Mesenchymal stem cell (in vitro differentiated cells and primary cell): ENCODE results near the gene DTD2.

Experiments
- DNase-seq: peaks from one replicate; pipeline ENCODE4 v3.0.0-alpha.2; 2013
- H2AFZ ChIP-seq: one replicate; pipeline ENCODE4 v1.6.1; 2013; ENCODE audit warnings: low read depth, mild to moderate bottlenecking, control low read depth, inconsistent platforms, low read length, moderate library complexity
- H2AK5ac ChIP-seq: 2 replicates; pipeline ENCODE4 v1.6.1; 2013; ENCODE audit warnings: low read length, moderate library complexity, mild to moderate bottlenecking, inconsistent platforms; ENCODE audit not compliant: severe bottlenecking
- H2BK120ac ChIP-seq: one replicate; pipeline ENCODE4 v1.6.1; 2013; ENCODE audit warnings: low read depth, mild to moderate bottlenecking, inconsistent platforms, low read length, moderate library complexity
- H2BK12ac ChIP-seq, 2 experiments: one replicate each; pipeline ENCODE4 v1.6.1; 2013; ENCODE audit warnings: inconsistent platforms in 2 of 2, low read length in 2 of 2, mild to moderate bottlenecking in 2 of 2, moderate library complexity in 2 of 2, control low read depth in 1 of 2
- H2BK15ac ChIP-seq: one replicate; pipeline ENCODE4 v1.6.1; 2013; ENCODE audit warnings: mild to moderate bottlenecking, low read depth, inconsistent platforms; ENCODE audit not compliant: poor library complexity, severe bottlenecking
- H2BK5ac ChIP-seq: 2 replicates; pipeline ENCODE4 v1.6.1; 2013; ENCODE audit warnings: low read depth, mild to moderate bottlenecking, low read length, control low read depth, inconsistent platforms; ENCODE audit not compliant: poor library complexity, severe bottlenecking
- H3K14ac ChIP-seq, 2 experiments: one replicate each; pipeline ENCODE4 v1.6.1; 2013; ENCODE audit warnings: inconsistent platforms in 2 of 2, low read length in 2 of 2, control low read depth in 1 of 2, mild to moderate bottlenecking in 1 of 2, moderate library complexity in 1 of 2
- H3K18ac ChIP-seq, 2 experiments: one replicate each; pipeline ENCODE4 v1.6.1; 2013; ENCODE audit warnings: inconsistent platforms in 2 of 2, low read length in 2 of 2, control low read depth in 1 of 2, low read depth in 1 of 2, mild to moderate bottlenecking in 1 of 2
- H3K23ac ChIP-seq, 2 experiments: one replicate each; pipeline ENCODE4 v1.6.1; 2013; ENCODE audit warnings: inconsistent platforms in 2 of 2, low read length in 2 of 2, mild to moderate bottlenecking in 2 of 2, moderate library complexity in 2 of 2, control low read depth in 1 of 2
- H3K27ac ChIP-seq: 2 replicates; pipeline ENCODE4 v1.5.1; 2013; ENCODE audit warnings: mild to moderate bottlenecking, moderate library complexity, low read length, control low read depth, inconsistent platforms; ENCODE audit not compliant: poor library complexity, severe bottlenecking
- H3K27me3 ChIP-seq, 2 experiments: 2 replicates each; pipeline versions ENCODE4 v1.6.1 to v1.7.0; 2013; ENCODE audit warnings: low read length in 2 of 2, mild to moderate bottlenecking in 2 of 2, moderate library complexity in 2 of 2, control low read depth in 1 of 2, inconsistent platforms in 1 of 2; ENCODE audit not compliant: control insufficient read depth in 1 of 2, insufficient read depth in 1 of 2
- H3K36me3 ChIP-seq, 2 experiments: 2 replicates each; pipeline versions ENCODE4 v1.6.1 to v1.7.0; 2013; ENCODE audit warnings: low read length in 2 of 2, control low read depth in 1 of 2, inconsistent platforms in 1 of 2, low read depth in 1 of 2, mild to moderate bottlenecking in 1 of 2; ENCODE audit not compliant: insufficient read depth in 2 of 2, control insufficient read depth in 1 of 2
- H3K4ac ChIP-seq, 2 experiments: one replicate each; pipeline ENCODE4 v1.6.1; 2013; ENCODE audit warnings: inconsistent platforms in 2 of 2, low read length in 2 of 2, mild to moderate bottlenecking in 2 of 2, moderate library complexity in 2 of 2, control low read depth in 1 of 2, low read depth in 1 of 2
- H3K4me1 ChIP-seq: 2 replicates; pipeline ENCODE4 v1.6.1; 2013; ENCODE audit warnings: low read depth, low read length, control low read depth; ENCODE audit not compliant: control insufficient read depth, insufficient read depth
- H3K4me2 ChIP-seq: 2 replicates; pipeline ENCODE4 v1.6.1; 2013; ENCODE audit warnings: low read length, mild to moderate bottlenecking, inconsistent platforms; ENCODE audit not compliant: poor library complexity, severe bottlenecking
- H3K4me3 ChIP-seq, 2 experiments: 2 replicates each; pipeline versions ENCODE4 v1.5.1 to v1.7.0; 2013; ENCODE audit warnings: low read length in 2 of 2, mild to moderate bottlenecking in 2 of 2, control low read depth in 1 of 2, low read depth in 1 of 2; ENCODE audit not compliant: insufficient read depth in 1 of 2
- H3K79me1 ChIP-seq: replicated peaks from 2 replicates; pipeline ENCODE4 v1.6.1; 2013; ENCODE audit warnings: mild to moderate bottlenecking, control low read depth, low read length, inconsistent platforms; ENCODE audit not compliant: poor library complexity, severe bottlenecking
- H3K9ac ChIP-seq: 2 replicates; pipeline ENCODE4 v1.7.0; 2013; ENCODE audit warnings: mild to moderate bottlenecking, low read length, moderate library complexity
- H3K9me3 ChIP-seq: 2 replicates; pipeline ENCODE4 v1.7.0; 2013; ENCODE audit warnings: mild to moderate bottlenecking, low read length; ENCODE audit not compliant: control insufficient read depth
- H4K8ac ChIP-seq: one replicate; pipeline ENCODE4 v1.6.1; 2013; ENCODE audit warnings: inconsistent platforms, mild to moderate bottlenecking, low read length, moderate library complexity
- H4K91ac ChIP-seq: one replicate; pipeline ENCODE4 v1.6.1; 2013; ENCODE audit warnings: mild to moderate bottlenecking, low read length, inconsistent platforms
- WGBS: methylation state at CpG from one replicate; pipeline ENCODE4 v1.1.7; 2013; ENCODE audit warnings: mixed read lengths; 5-methylcytosine and 5-hydroxymethylcytosine counted together

The DTD2 gene

GRCh38 chr14:31457665-31458659, 656 bp upstream of the DTD2 start:
- Histone ChIP-seq H3K18ac (no peak overlapping the region), H2BK120ac (no peak overlapping the region), H3K36me3 (peaks cover 1 to 3% of the 10 kb centered on the region in 2 experiments), H4K91ac (no peak overlapping the region), H3K23ac (no peak overlapping the region), H2BK12ac (no peak overlapping the region), H4K8ac (no peak overlapping the region), H2AK5ac (no peak overlapping the region), H3K79me1 (peaks cover 4% of the 10 kb centered on the region), H2BK5ac (no peak overlapping the region), H3K9ac (peak overlapping the region; percentile 99), H3K9me3 (no peaks in the 10 kb centered on the region), H3K27ac (no peak overlapping the region), H3K4me1 (peaks cover 3% of the 10 kb centered on the region), H3K14ac (no peak overlapping the region), H3K4me2 (no peak overlapping the region), H2BK15ac (no peak overlapping the region), H3K27me3 (no peaks in the 10 kb centered on the region), H3K4me3 (peak overlapping the region in 1 of 2 experiments; percentile 98), H2AFZ (no peak overlapping the region), H3K4ac (no peak overlapping the region)
- WGBS = 80% methylated on average over 3 of the region's 11 CpGs
- DNase-seq = peak; percentile 35

- WGBS = no CpG with 5 or more reads among the region's 2 CpGs
- no peak overlapping the region for H2AFZ ChIP-seq
- H2BK5ac ChIP-seq = no peak overlapping the region
- H3K9ac ChIP-seq = peak overlapping the region; percentile 13
- no peak overlapping the region for H4K8ac ChIP-seq
- no peak overlapping the region for H2AK5ac ChIP-seq
- H3K4me3 ChIP-seq = no peak overlapping the region
- no peak overlapping the region for H2BK12ac ChIP-seq
- DNase-seq = peak; percentile 48
- H2BK120ac ChIP-seq = no peak overlapping the region
- no peak overlapping the region for H3K14ac ChIP-seq
- no peaks in the 10 kb centered on the region for H3K4me1 ChIP-seq
- no peak overlapping the region for H3K23ac ChIP-seq
- H3K4me2 ChIP-seq = no peak overlapping the region
- H2BK15ac ChIP-seq = no peak overlapping the region
- H4K91ac ChIP-seq = no peak overlapping the region
- peaks cover 4 to 50% of the 10 kb centered on the region in 2 experiments for H3K36me3 ChIP-seq
- no peaks in the 10 kb centered on the region for H3K27me3 ChIP-seq
- H3K79me1 ChIP-seq = peaks cover 4% of the 10 kb centered on the region
- no peak overlapping the region for H3K4ac ChIP-seq
- no peak overlapping the region for H3K18ac ChIP-seq
- no peak overlapping the region for H3K27ac ChIP-seq
- no peaks in the 10 kb centered on the region for H3K9me3 ChIP-seq
These were observed 7.2 kb downstream of the DTD2 start for GRCh38 chr14:31449971-31450610.

- no peak overlapping the region for H3K27ac ChIP-seq
- H4K8ac ChIP-seq = no peak overlapping the region
- peak overlapping the region; percentile 13 for H3K9ac ChIP-seq
- no peak for DNase-seq
- H2AFZ ChIP-seq = no peak overlapping the region
- H3K79me1 ChIP-seq = peaks cover 4% of the 10 kb centered on the region
- 63% methylated on average over 3 of the region's 8 CpGs for WGBS
- H2BK12ac ChIP-seq = no peak overlapping the region
- no peak overlapping the region for H3K4me3 ChIP-seq
- H4K91ac ChIP-seq = no peak overlapping the region
- no peak overlapping the region for H2BK5ac ChIP-seq
- H3K23ac ChIP-seq = no peak overlapping the region
- H3K27me3 ChIP-seq = no peaks in the 10 kb centered on the region
- no peak overlapping the region for H3K4me2 ChIP-seq
- H3K14ac ChIP-seq = no peak overlapping the region
- H2BK120ac ChIP-seq = no peak overlapping the region
- no peak overlapping the region for H3K4ac ChIP-seq
- H2AK5ac ChIP-seq = no peak overlapping the region
- no peak overlapping the region for H3K18ac ChIP-seq
- H3K4me1 ChIP-seq = no peaks in the 10 kb centered on the region
- no peaks in the 10 kb centered on the region for H3K9me3 ChIP-seq
- peaks cover 4 to 50% of the 10 kb centered on the region in 2 experiments for H3K36me3 ChIP-seq
- H2BK15ac ChIP-seq = no peak overlapping the region
These were observed 8.2 kb downstream of the DTD2 start for GRCh38 chr14:31449136-31449535.

- no peak for DNase-seq
- H3K4ac ChIP-seq = no peak overlapping the region
- H2BK12ac ChIP-seq = no peak overlapping the region
- H2BK120ac ChIP-seq = no peak overlapping the region
- H4K8ac ChIP-seq = no peak overlapping the region
- no peak overlapping the region for H2AK5ac ChIP-seq
- no peak overlapping the region for H3K18ac ChIP-seq
- no peak overlapping the region for H3K27ac ChIP-seq
- no peak overlapping the region for H2AFZ ChIP-seq
- no peak overlapping the region for H3K14ac ChIP-seq
- H3K4me1 ChIP-seq = no peaks in the 10 kb centered on the region
- H2BK5ac ChIP-seq = no peak overlapping the region
- H3K4me2 ChIP-seq = no peak overlapping the region
- H2BK15ac ChIP-seq = no peak overlapping the region
- H3K9ac ChIP-seq = no peak overlapping the region
- peaks cover 0 to 30% of the 10 kb centered on the region in 2 experiments for H3K36me3 ChIP-seq
- no peaks in the 10 kb centered on the region for H3K79me1 ChIP-seq
- no peak overlapping the region for H4K91ac ChIP-seq
- H3K4me3 ChIP-seq = no peak overlapping the region
- no peaks in the 10 kb centered on the region for H3K9me3 ChIP-seq
- H3K23ac ChIP-seq = no peak overlapping the region
- 83% methylated on average over 1 of the region's 1 CpG for WGBS
- H3K27me3 ChIP-seq = no peaks in the 10 kb centered on the region
These were observed 11.6 kb downstream of the DTD2 start for GRCh38 chr14:31445703-31446102.
